CD4-positive, alpha-beta T cell treated with Interleukin-17A for 1 hour (primary cell): ENCODE results near the gene TDRD5.
A peak's percentile ranks its signal among the peaks of the same experiment; 100 is the strongest.

Source experiments
- DNase-seq: peaks from one replicate; pipeline ENCODE4 v3.0.0-alpha.2; 2020

TDRD5 gene

GRCh38 chr1:179591592-179592580, at the start of gene TDRD5:
TDRD5 (plus strand) TSS chr1:179591832; CDS start chr1:179592616, 784 bp downstream.
- DNase-seq = no peak

DNA sequence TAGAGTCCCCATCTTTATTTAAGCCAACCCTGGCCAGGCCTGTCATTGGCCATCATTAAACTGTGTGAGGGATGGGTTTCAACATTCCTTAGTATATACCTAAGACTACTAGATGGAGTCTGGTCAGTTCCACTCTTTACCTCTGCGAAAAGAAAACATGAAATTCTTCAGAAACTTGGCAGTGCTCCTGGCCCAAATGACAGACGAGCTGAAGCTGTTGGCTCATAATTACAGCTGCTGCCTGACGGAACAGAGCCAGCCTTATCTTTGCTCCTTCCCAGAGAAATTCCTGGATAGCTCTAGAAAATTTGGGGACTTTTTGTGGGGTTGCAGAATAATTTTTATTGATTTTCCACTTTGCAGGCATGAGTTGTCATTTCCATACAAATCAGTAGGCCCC, 46.3 kb upstream of the TDRD5 start:
- no peak for DNase-seq

GRCh38 chr1:179547021-179547535, 44.6 kb upstream of the TDRD5 start:
- no peak for DNase-seq

GRCh38 chr1:179548666-179549367, 42.8 kb upstream of the TDRD5 start:
- DNase-seq = no peak

DNA sequence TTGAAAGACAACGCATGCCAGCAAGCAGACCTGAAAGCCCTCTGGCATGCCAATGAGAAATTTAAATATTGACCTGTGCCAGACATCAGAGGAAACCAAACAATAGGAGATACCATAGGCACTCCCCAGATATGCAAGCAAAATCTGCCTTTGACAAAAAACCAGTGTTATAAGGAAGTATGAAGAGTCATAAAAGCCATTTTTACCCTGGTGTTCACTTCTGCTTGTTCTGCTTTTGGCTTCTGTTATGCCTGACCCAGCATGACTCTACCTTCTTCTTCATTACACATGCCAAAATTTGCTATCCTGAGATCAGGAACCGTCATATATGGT, 42.3 kb upstream of the TDRD5 start:
- DNase-seq = no peak

GRCh38 chr1:179550746-179551682, 40.6 kb upstream of the TDRD5 start:
- DNase-seq = no peak

- no peak for DNase-seq
These were observed 37.2 kb upstream of the TDRD5 start for GRCh38 chr1:179554427-179554826.

- no peak for DNase-seq
These were observed 33.6 kb upstream of the TDRD5 start for GRCh38 chr1:179558078-179558477.

DNA sequence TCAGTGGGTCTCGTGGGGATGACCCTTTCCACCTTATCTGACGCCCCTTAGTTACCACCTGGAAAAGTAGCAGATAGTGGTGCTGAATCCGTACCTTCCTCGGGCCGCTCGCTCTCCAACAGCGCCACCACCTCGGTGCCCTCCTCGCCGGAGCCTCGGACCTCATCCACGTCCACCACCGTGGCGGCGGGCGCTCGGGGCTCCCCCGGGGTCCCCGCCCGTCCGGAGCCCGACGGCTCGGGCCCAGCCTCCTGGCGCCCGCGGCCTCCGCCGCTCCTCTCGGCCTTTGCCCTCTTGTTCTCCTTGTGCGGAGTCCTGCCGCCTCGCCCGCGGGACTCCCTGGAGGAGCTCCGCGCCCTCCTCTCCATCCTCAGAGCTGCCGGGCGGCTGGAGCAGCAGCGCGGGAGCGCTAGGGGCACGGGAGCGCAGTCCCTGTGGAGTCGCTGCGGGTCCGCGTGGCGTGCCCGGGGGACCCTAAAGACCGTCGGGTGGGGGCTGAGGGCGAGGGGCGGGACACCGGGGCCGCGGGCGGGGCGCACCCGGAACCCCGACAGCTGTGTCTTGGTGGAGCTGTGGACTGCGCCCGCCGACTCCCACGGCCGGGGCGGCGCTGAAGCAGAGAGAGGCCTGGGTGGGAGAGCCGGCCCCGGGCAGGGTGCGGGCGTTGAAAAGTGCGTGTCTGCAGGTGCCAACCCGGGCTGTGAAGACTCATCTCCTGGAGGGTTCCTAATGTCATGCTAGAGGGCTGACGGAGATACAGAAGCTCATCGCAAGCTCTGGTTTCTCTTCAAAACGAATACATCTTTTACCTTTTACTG, 15.9 kb upstream of the TDRD5 start, which contains the start of gene NPHS2:
NPHS2 (minus strand) TSS at position 452 of the 818 bp plus-strand sequence; CDS start at position 368, 84 bp downstream.
- DNase-seq = no peak

- DNase-seq = no peak
These were observed 15.1 kb upstream of the TDRD5 start for GRCh38 chr1:179576509-179576908.

GRCh38 chr1:179583771-179584320, 7.8 kb upstream of the TDRD5 start:
- DNase-seq = no peak

DNA sequence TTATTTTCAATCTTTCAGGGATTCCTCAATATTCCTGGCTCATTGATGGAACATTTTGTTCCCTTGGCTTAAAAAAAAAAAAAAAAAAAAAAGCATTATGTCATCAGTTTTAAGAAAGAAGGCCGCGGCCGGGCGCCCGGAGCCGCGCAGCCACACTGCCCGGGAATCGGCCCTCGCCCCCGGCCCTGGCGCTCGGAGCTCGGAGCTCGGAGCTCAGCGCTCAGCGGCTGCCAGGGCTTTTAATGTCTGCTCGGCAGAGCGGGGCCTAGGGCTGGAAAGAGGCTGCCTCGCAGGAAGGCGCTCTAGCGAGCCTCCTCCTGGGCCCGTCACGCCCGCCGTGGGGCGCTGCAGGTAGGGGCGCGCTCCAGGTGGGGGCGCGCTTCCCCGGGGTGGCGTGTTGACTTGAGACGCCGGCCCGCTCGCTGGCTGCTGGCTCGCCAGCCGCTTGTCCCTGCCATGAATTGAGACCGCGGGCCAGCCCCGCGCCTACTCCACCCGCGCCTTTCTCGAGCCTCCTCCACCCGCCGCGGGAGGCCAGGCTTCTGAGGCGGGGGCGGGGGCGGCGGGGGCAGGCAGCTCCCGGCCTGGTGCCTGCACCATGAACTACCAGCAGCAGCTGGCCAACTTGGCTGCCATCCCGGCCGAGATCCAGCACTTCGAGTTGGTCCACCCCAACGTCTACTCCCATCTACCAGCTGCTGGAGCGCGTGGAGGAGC, 5.4 kb upstream of the TDRD5 start:
- DNase-seq = no peak

- DNase-seq = no peak
These were observed 4.3 kb upstream of the TDRD5 start for GRCh38 chr1:179587336-179587735.

DNA sequence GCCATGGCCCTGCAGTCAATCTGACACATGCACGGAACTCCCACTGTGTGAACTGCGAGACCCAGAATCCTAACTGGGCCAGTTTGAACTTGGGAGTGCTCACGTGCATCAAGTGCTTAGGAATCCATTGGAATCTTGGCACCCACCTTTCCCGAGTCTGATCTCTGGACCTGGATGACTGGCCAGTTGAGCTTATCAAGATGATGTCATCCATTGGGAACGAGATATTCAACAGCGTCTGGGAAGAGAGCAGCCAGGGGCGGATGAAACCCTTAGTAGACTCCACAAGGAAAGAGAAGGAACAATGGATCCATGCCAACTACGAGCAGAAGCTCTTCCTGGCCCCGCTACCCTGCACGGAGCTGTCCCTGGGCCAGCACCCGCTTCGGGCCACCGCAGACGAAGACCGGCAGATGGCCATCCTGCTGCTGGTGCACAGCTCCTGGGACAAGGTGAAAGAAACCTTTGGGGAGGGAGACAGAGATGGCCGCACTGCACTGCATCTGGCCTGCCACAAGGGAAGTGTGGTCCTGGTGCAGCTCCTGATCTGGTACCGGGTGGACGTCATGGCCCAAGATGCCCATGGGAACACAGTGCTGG, 3.1 kb upstream of the TDRD5 start:
- DNase-seq = no peak

- DNase-seq = no peak
These were observed 2.1 kb upstream of the TDRD5 start for GRCh38 chr1:179589509-179589908.

DNA sequence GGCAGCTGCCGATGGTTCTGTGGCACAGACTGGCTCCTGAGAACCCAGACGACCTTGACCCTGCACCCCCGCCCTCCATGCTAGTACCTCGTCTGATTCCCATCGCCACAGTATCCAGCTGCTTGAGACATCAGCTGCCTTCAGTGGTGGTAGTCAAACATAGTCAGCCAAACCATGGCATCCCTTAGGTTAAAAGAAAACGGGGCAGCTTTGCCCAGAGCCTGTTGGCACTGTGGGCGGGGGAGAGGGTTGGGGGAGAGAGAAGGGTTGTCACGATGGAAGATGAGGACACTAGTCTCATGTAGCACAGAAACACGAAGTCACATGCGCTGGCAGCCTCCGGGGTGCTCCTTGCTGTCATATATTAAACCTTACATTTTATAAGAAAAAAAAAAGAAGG, 961 bp upstream of the TDRD5 start:
- DNase-seq = no peak

- DNase-seq = no peak
These were observed 410 bp upstream of the TDRD5 start for GRCh38 chr1:179591253-179591591.

DNA sequence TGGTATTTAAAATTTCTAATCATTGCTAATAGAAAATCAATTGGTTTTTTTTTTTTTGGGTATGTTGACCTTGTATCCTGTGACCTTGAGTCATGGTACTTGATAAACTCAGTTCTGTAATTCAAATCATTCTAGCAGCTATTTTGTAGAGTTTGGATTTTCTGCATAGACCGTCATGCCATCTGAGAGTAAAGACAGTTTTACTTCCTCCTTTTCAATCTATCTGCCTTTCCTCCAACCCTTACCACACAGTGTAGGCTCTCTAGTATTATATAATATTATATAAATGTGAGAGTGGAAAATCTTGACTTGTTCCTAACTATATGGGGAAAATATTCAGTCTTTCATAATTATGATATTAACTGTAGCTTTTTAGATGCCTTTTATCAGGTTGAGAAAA, 7.0 kb downstream of the TDRD5 start:
- no peak for DNase-seq

DNA sequence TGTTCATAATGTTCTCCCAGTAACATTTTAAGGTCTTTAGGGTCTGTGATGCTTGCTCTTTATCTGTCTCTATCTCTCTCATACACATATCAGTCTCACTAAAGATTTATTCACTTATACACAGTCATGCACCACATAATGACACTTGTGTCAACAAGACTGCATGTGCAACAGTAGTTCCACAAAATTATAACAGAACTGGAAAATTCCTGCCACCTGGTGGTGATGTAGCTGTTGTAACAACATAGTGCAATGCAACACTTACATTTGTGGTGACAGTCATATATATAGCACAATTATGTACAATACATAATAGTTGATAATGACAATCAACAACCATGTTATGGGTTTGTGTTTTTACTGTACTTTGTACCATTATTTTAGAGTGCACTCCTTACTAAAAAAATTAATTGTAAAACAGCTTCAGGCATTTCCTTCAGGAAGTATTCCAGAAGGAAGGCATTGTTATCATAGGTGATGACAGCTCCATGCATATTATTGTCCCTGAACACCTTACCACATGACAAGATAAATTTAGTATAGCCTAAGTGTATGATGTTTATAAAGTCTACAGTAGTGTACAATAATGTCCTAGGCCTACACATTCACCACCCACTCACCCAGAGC, 8.1 kb downstream of the TDRD5 start:
- peak; percentile 6 for DNase-seq

DNA sequence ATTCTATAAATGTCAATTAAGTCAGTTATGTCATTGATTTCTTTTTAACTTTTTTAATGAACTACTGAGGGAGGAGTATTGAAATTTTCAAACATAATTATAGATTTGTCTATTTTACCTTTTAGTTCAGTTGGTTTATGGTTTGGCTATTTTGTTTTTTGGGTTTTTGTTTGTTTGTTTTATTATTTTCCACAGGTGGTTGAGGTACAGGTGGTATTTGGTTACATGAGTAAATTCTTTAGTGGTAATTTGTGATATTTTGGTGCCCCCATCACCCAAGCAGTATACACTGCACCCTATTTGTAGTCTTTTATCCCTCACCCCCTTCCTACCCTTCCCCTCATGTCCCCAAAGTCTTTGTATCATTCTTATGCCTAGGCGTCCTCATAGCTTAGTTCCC, 9.5 kb downstream of the TDRD5 start:
- DNase-seq = no peak
